Endothelial cell of umbilical vein (primary cell): ENCODE results near the gene TFAM.

Experiments used
- EZH2 ChIP-seq: IDR thresholded peaks from 2 replicates; pipeline ENCODE4 v1.6.1; 2012; ENCODE audit warnings: borderline replicate concordance, low read depth, mild to moderate bottlenecking, moderate library complexity, low read length, inconsistent platforms; ENCODE audit not compliant: severe bottlenecking
- JUN ChIP-seq: IDR thresholded peaks from 2 replicates; pipeline ENCODE4 v1.6.1; 2011; ENCODE audit warnings: borderline replicate concordance, low read depth; ENCODE audit not compliant: insufficient read length, insufficient read depth
- MYC ChIP-seq: IDR thresholded peaks from one replicate; pipeline ENCODE4 v1.6.1; 2011; ENCODE audit warnings: mild to moderate bottlenecking, low read depth, low read length
- POLR2A ChIP-seq: IDR thresholded peaks from 2 replicates; pipeline ENCODE4 v1.6.1; 2012; ENCODE audit warnings: low read depth, mild to moderate bottlenecking, control low read depth, low read length
- POLR2AphosphoS5 ChIP-seq: IDR thresholded peaks from 2 replicates; pipeline ENCODE4 v1.6.1; 2012; ENCODE audit warnings: low read depth, mild to moderate bottlenecking, control low read depth, low read length, moderate library complexity; ENCODE audit not compliant: insufficient read depth
- TF ChIP-seq, protein P1 (sequence below), 2 donors: IDR thresholded peaks; 1 replicate in 1 of 2; 2 replicates in 1 of 2; pipeline ENCODE4 v1.5.1; 2011; ENCODE audit warnings: low read length in 2 of 2, mild to moderate bottlenecking in 2 of 2, moderate library complexity in 2 of 2, control low read depth in 1 of 2, inconsistent platforms in 1 of 2, low read depth in 1 of 2; ENCODE audit not compliant: insufficient read depth in 1 of 2; ENCODE audit errors: extremely low read depth in 1 of 2
- TF ChIP-seq, protein P2 (sequence below): IDR thresholded peaks from 2 replicates; pipeline ENCODE4 v1.6.1; 2011; ENCODE audit not compliant: insufficient read depth, insufficient read length

DNA sequence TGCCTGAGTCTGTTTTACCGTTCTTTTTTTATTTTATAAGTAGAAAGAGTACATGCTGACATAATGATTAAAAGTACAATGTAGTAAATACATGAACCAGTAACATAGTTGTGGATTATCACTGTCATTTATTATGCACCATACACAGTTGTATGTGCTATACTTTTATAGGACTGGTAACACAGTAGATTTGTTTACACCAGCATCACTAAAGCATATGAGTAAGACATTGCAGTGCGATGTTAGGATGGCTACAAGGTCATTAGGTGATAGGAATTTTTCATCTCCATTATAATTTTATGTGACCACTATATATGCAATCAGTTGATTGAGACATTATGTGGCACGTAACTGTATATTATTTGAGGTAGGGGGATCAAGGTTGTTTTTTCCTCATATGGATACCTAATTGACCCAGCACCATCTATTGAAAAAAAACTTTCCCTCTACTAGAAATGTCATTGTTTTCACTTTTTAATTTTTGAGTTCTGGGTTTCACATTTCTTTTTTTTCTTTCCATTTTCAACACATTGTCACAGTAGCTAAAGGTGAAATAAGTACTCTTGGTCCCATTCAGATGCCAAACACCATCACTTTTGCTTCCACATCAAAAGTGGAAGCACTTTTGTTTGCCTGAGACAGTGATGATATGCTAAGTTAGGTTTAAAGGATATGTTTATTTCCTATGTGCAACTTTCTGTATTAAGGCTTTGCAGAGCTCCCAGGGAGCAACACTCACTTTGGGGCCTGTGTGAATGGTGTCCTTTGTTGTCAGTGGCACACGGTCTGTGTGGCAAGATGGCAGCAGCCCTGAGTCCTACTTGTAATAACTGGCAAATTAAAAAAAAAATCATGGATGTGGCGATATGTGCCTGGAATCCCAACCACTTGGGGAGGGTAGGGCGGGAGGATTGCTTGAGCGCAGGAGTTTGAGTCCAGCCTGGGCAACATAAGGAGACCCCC, 33.3 kb upstream of the TFAM start:
- TF ChIP-seq, protein P1, sequence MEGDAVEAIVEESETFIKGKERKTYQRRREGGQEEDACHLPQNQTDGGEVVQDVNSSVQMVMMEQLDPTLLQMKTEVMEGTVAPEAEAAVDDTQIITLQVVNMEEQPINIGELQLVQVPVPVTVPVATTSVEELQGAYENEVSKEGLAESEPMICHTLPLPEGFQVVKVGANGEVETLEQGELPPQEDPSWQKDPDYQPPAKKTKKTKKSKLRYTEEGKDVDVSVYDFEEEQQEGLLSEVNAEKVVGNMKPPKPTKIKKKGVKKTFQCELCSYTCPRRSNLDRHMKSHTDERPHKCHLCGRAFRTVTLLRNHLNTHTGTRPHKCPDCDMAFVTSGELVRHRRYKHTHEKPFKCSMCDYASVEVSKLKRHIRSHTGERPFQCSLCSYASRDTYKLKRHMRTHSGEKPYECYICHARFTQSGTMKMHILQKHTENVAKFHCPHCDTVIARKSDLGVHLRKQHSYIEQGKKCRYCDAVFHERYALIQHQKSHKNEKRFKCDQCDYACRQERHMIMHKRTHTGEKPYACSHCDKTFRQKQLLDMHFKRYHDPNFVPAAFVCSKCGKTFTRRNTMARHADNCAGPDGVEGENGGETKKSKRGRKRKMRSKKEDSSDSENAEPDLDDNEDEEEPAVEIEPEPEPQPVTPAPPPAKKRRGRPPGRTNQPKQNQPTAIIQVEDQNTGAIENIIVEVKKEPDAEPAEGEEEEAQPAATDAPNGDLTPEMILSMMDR (IDR thresholded peaks at IDR 0.05; ENCODE audit: extremely low read depth in 1 of 2, insufficient read depth in 1 of 2, low read depth in 1 of 2, low read length in 2 of 2) = no peak
- no peak for TF ChIP-seq POLR2A
- no peak for TF ChIP-seq POLR2AphosphoS5
- TF ChIP-seq EZH2 = no peak
- TF ChIP-seq JUN = no peak
- TF ChIP-seq, protein P2, sequence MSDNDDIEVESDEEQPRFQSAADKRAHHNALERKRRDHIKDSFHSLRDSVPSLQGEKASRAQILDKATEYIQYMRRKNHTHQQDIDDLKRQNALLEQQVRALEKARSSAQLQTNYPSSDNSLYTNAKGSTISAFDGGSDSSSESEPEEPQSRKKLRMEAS = no peak
- TF ChIP-seq MYC = no peak
